ENCODE measurements around the gene HECTD3. TPM values are rescaled to one million over a fixed set of nuclear protein-coding genes. Genes with fewer than 3 reads are reported as not detected.

HECTD3 gene
- total RNA-seq, 4 donors from 2014 or later = 141 to 270 (median 202) TPM

- H3K4me1 ChIP-seq = no peaks in the 10 kb centered on the region
- H3K9me3 ChIP-seq = no peaks in the 10 kb centered on the region
- H3K27me3 ChIP-seq = no peaks in the 10 kb centered on the region
- H3K36me3 ChIP-seq = peaks cover 0 to 22% (median 0%) of the 10 kb centered on the region in 3 donors
- TF ChIP-seq CTCF (IDR thresholded peaks at IDR 0.05) = no peak
- TF ChIP-seq POLR2A (IDR thresholded peaks at IDR 0.05) = no peak
- H3K27ac ChIP-seq = no peak overlapping the region
- H3K4me3 ChIP-seq = no peak overlapping the region
- no peak for DNase-seq
These were observed 26.3 kb upstream of the HECTD3 start for GRCh38 chr1:45037456-45037855.

- no peak for TF ChIP-seq POLR2A (IDR thresholded peaks at IDR 0.05)
- TF ChIP-seq CTCF (IDR thresholded peaks at IDR 0.05) = no peak
- Histone ChIP-seq H3K27me3 (no peaks in the 10 kb centered on the region), H3K27ac (no peak overlapping the region), H3K4me1 (no peaks in the 10 kb centered on the region), H3K9me3 (no peaks in the 10 kb centered on the region), H3K4me3 (no peak overlapping the region), H3K36me3 (peaks cover 0 to 22% (median 0%) of the 10 kb centered on the region in 3 donors)
- DNase-seq = no peak
These were observed 24.6 kb upstream of the HECTD3 start for GRCh38 chr1:45035631-45036301.

- Histone ChIP-seq H3K4me3 (no peak overlapping the region), H3K9me3 (no peaks in the 10 kb centered on the region), H3K27ac (no peak overlapping the region), H3K4me1 (no peaks in the 10 kb centered on the region), H3K27me3 (no peaks in the 10 kb centered on the region), H3K36me3 (peaks cover 0 to 22% (median 0%) of the 10 kb centered on the region in 3 donors)
- no peak for TF ChIP-seq POLR2A (IDR thresholded peaks at IDR 0.05)
- TF ChIP-seq CTCF (IDR thresholded peaks at IDR 0.05) = no peak
- DNase-seq = no peak
These were observed 22.2 kb upstream of the HECTD3 start for GRCh38 chr1:45033356-45033755.

- no peak overlapping the region for H3K4me3 ChIP-seq
- H3K27me3 ChIP-seq = no peaks in the 10 kb centered on the region
- no peaks in the 10 kb centered on the region for H3K9me3 ChIP-seq
- H3K4me1 ChIP-seq = no peaks in the 10 kb centered on the region
- DNase-seq = no peak
- H3K27ac ChIP-seq = no peak overlapping the region
- peaks cover 0 to 22% (median 0%) of the 10 kb centered on the region in 3 donors for H3K36me3 ChIP-seq
- TF ChIP-seq CTCF (IDR thresholded peaks at IDR 0.05) = no peak
- TF ChIP-seq POLR2A (IDR thresholded peaks at IDR 0.05) = no peak
These were observed 21.7 kb upstream of the HECTD3 start for GRCh38 chr1:45032837-45033236.

GRCh38 chr1:45026446-45026845 is 15.3 kb upstream of the HECTD3 start:
- H3K9me3 ChIP-seq = no peaks in the 10 kb centered on the region
- H3K4me3 ChIP-seq = no peak overlapping the region
- TF ChIP-seq POLR2A (IDR thresholded peaks at IDR 0.05) = no peak
- DNase-seq = no peak
- no peaks in the 10 kb centered on the region for H3K27me3 ChIP-seq
- no peaks in the 10 kb centered on the region for H3K36me3 ChIP-seq
- H3K4me1 ChIP-seq = no peaks in the 10 kb centered on the region
- no peak overlapping the region for H3K27ac ChIP-seq

- no peaks in the 10 kb centered on the region for H3K9me3 ChIP-seq
- no peak overlapping the region for H3K27ac ChIP-seq
- DNase-seq = no peak
- no peaks in the 10 kb centered on the region for H3K27me3 ChIP-seq
- H3K36me3 ChIP-seq = no peaks in the 10 kb centered on the region
- H3K4me3 ChIP-seq = no peak overlapping the region
- no peaks in the 10 kb centered on the region for H3K4me1 ChIP-seq
- TF ChIP-seq POLR2A (IDR thresholded peaks at IDR 0.05) (no peak), CTCF (IDR thresholded peaks at IDR 0.05) (no peak)
These were observed 12.5 kb upstream of the HECTD3 start for GRCh38 chr1:45023663-45024062.

Data from Peyer's patch (tissue), 4 donors.